Activated CD4-positive, alpha-beta T cell treated with anti-CD3 and anti-CD28 coated beads, Interleukin-2, Interleukin-6, amounts not matched to agents 100 ng/mL and 50 ng/mL, durations not matched to agents 16 hours and 8 hours (primary cell): Measurements from ENCODE around the gene GCC2.
"Not testable (repeated sequence)": the region's sequence is repeated elsewhere in the genome, so short reads cannot be mapped to it uniquely, and the experiment has no call there.

Experiments
- DNase-seq: peaks from one replicate; pipeline ENCODE4 v3.0.0-alpha.2; 2020

Gene GCC2, protein sequence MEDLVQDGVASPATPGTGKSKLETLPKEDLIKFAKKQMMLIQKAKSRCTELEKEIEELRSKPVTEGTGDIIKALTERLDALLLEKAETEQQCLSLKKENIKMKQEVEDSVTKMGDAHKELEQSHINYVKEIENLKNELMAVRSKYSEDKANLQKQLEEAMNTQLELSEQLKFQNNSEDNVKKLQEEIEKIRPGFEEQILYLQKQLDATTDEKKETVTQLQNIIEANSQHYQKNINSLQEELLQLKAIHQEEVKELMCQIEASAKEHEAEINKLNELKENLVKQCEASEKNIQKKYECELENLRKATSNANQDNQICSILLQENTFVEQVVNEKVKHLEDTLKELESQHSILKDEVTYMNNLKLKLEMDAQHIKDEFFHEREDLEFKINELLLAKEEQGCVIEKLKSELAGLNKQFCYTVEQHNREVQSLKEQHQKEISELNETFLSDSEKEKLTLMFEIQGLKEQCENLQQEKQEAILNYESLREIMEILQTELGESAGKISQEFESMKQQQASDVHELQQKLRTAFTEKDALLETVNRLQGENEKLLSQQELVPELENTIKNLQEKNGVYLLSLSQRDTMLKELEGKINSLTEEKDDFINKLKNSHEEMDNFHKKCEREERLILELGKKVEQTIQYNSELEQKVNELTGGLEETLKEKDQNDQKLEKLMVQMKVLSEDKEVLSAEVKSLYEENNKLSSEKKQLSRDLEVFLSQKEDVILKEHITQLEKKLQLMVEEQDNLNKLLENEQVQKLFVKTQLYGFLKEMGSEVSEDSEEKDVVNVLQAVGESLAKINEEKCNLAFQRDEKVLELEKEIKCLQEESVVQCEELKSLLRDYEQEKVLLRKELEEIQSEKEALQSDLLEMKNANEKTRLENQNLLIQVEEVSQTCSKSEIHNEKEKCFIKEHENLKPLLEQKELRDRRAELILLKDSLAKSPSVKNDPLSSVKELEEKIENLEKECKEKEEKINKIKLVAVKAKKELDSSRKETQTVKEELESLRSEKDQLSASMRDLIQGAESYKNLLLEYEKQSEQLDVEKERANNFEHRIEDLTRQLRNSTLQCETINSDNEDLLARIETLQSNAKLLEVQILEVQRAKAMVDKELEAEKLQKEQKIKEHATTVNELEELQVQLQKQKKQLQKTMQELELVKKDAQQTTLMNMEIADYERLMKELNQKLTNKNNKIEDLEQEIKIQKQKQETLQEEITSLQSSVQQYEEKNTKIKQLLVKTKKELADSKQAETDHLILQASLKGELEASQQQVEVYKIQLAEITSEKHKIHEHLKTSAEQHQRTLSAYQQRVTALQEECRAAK (N-terminal part only)

DNA sequence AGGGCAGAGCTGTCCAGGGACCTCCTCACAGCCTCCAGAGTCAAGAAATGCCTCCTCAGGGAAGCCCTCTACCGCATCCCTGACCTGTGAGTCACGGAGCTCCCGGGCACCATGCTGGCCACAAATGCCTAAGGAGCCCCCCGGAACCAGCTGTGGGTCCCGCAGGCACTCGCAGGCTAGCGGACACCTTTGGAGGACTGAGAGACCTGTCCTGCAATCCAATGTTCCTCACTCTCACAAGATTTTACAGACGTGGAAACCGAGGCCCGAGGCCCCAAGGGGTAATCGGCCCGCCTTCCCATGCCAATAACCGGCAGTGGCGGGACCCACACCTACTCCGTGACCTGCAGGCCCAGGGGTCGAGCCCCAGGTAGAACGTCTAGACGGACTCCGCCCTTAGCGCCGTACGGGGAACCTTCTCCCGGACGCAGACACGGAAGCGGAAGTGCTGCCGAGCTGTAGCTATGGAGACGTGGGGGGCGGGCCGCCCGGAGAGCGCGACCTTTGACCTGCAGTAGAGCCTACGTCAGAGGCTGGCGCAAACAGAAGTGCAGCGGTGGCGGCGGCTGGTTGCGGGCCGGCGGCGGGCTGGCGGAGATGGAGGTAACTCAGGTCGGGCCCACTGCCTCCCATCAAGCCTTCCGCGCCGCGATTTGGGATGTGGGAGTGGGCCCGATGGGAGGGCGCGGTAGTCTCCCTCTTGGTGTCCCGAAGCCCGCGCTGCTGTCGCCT lies at the start of gene GCC2:
TSS of gene GCC2 (plus strand) at position 529 of the 732 bp plus-strand sequence. CDS start at position 598, 69 bp downstream.
- peak; percentile 97 for DNase-seq

- DNase-seq: no peak
Observed at GRCh38 chr2:108399479-108399878, 49.5 kb upstream of the GCC2 start.

DNA sequence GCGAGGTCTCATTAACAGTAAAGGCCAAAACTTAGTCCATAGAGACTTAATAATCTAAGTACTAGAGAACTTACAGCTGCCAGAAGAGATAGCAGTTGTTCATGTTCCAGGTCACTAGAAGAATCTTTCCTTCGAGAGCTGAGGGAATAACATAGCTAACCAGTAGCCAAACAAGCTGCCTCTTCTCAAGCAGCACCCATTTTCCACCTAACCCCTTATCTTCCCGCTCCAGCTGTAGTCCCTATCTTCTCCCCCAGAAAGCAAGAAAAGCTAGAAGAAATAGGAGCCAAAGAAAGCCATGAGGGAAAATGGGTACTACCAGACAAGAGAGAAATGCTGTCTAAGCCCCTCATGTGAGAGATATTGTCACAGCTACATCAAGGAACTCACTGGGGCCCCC lies 47.2 kb upstream of the GCC2 start:
- no peak for DNase-seq

GRCh38 chr2:108403494-108403893 lies 45.5 kb upstream of the GCC2 start:
- no peak for DNase-seq

DNA sequence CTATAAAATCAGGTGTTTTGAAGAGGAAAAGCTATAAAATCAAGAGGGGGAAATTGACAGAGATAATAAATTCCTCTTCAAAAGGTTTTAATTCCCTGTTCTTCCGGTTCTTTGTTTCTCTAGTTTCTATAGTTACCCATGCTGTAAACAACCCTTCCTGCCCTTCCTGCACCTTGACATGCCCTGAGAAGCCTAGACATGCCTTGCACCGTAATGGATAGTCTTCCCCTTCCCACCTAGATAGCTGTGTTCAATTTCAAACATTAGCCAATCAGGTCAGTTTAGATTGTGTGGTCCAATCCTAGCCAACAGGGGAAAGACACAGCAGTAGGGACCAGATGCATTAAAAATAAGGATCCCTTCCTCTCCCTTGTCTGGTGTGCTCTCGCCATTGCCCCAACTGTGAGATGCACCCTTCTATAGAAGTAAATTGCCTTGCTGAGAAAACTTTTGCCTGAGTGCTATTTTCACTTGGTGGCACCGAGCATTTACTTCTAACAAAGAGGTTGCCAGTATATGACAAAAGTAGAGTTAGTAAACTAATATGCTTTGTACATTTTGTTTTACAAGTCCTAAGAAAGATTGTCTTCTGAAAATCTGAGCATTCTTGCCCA lies 44.1 kb upstream of the GCC2 start:
- DNase-seq: no peak

- DNase-seq: no peak
Observed at GRCh38 chr2:108407864-108408729, 40.9 kb upstream of the GCC2 start.

- no peak for DNase-seq
Observed at GRCh38 chr2:108409768-108410167, 39.2 kb upstream of the GCC2 start.

DNA sequence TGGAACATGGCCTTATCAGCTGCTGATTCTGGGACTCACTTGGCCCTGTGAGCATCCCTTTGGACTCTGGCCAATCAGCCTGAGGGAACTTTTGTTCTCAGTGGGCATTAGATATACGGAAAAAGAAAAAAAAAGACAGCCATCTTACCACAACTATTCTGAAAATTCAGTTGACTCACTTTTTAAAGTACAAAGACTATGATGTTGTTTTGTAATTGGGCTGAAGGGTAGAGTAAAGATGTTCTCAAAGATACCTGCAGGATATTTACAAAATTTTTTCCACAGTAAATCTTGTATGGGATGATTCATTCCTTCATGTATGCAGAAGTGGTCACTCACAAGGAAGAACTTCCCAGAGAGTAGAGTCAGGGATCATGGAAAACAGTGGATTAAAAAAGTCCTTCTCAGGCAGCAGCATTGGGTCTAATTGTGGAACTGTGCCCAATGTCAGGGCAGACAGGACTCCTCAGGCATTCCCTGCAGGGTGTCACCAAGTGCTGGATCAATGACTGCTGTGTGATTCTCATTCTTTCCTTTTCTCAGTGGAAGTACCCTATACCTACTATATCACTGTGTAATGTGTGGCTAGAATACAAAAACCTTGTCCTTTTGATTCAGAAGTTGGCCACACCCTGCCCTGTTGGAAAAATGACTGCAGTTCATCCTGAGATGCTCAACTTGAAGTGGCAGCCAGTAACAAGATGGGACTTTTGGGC lies 35.9 kb upstream of the GCC2 start:
- no peak for DNase-seq

GRCh38 chr2:108413711-108414095 lies 35.3 kb upstream of the GCC2 start:
- no peak for DNase-seq

GRCh38 chr2:108414256-108414876 lies 34.6 kb upstream of the GCC2 start:
- DNase-seq: no peak

DNA sequence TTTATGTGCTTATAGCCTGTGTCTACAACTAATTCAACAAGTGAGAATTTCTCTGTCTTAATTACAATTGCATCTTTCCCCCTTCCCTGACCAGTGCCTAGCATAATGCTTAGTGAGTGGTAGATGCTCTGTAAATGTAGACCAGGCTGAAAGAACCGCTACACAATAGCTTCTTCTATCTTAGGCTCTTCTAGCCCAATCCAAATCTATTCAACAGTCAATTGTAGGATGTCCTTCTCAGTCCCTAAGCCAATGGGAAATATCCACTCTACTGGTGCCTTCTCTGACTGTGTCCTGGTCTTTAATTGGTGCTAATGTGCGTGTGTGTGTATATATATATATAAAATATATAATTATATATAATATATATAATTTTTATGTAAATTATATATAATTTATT lies 34.1 kb upstream of the GCC2 start:
- DNase-seq: no peak

DNA sequence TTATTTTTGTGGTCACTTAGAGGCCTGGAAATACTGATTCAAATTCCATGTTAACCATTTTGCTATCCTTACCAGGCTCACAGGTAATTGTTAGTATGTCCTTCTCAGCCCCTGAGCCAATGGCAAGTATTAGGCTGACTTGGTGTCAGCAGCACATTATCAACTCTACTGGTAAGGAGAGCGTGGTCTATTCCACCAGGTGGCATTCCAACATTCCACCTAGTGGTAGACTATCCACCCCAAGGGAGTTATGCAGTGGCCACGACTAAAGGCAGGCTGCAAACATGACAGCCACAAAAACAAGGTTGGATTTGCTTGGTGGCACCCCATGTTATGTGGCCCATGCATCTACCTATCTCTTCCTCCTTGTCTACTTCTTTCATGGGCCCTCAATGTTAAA lies 31.8 kb upstream of the GCC2 start:
- no peak for DNase-seq

- DNase-seq: no peak
Observed at GRCh38 chr2:108418416-108418815, 30.6 kb upstream of the GCC2 start.

DNA sequence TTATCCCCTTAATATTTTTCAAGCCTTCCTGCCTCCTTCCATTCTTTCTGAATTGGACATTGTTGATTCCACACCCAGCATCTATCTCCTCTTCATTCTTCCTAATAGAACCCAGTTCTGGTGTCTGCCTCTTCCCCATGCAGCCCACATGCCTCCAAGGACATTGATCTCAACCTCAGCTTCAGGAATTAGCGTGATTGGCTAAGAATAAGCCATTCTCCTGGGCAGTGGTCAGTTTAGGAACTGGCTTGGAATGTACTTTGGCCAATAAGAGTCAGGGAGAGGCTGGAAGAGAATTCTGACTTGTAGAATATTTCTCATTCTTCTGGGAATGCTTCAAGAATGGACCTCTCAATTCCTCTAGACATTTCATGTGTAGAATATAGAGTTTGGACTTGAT lies 25.9 kb upstream of the GCC2 start:
- no peak for DNase-seq

DNA sequence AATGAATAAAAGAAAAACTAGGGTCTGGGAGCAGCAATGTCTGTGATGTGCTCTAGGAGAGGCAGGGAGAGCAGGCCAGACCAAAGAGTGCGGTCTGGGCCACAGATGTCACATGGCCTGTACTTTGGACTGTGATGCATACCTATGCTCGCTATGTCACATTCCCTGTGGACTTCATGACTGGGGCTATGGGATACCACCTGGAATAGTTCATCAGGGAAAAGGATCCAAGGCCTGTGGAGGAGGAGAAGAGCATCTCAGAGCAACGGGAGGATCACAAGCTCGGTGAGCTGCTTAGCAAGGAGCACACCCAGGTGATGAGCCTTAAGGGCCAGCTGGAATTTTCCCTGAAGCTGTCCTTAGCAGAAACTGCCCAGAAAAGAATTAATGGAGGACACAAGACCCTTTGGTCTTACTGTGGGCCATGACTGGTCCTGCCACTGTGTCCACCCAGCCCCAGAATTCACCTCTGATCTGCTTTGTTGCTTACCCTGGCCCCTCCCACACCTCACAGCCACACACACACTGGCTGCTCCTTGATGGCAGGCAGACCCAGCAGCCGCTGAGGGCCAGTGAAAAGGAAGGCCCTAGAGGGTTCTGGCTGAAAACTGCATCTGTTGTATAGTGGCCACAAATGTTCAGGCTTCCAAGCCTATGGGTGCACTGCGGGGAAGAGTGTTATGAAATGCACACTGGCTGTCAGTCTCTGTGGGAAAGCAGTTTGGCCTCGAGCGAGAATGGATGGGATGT lies 25.3 kb upstream of the GCC2 start:
- no peak for DNase-seq

GRCh38 chr2:108428286-108429009 lies 20.6 kb upstream of the GCC2 start:
- DNase-seq: no peak

DNA sequence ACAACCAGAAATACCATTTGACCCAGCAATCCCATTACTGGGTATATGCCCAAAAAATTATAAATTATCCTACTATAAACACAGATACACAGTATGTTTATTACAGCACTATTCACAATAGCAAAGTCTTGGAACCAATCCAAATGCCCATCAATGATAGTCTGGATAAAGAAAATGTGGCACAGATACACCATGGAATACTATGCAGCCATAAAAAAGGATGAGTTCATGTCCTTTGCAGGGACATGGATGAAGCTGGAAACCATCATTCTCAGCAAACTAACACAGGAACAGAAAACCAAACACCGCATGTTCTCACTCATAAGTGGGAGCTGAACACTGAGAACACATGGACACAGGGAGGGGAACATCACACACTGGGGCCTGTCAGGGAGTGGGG lies 13.4 kb upstream of the GCC2 start:
- DNase-seq: not testable (repeated sequence)

- no peak for DNase-seq
Observed at GRCh38 chr2:108436976-108437375, 12.0 kb upstream of the GCC2 start.
